NCI-H446 (cell line): Measurements from ENCODE around the gene ZC3H14.

Experiments used
- DNase-seq, 2 experiments: peaks; one replicate each; lab custom pipeline; 2025; lab: John Stamatoyannopoulos, UW

ZC3H14 gene

GRCh38 chr14:88611878-88612277 is 49.0 kb downstream of the ZC3H14 start:
- no peak for DNase-seq

GRCh38 chr14:88612981-88613380 is 50.1 kb downstream of the ZC3H14 start:
- DNase-seq = no peak

GRCh38 chr14:88613552-88614010 is 50.7 kb downstream of the ZC3H14 start:
- no peak for DNase-seq

- no peak for DNase-seq
Measured at GRCh38 chr14:88614218-88614907, 51.5 kb downstream of the ZC3H14 start.

- DNase-seq = no peak
Measured at GRCh38 chr14:88616697-88617096, 53.9 kb downstream of the ZC3H14 start.

GRCh38 chr14:88617479-88617878 is 54.6 kb downstream of the ZC3H14 start:
- no peak for DNase-seq

GRCh38 chr14:88618476-88618875 is 55.6 kb downstream of the ZC3H14 start:
- DNase-seq = no peak

- DNase-seq = no peak
Measured at GRCh38 chr14:88621100-88621499, 58.3 kb downstream of the ZC3H14 start.

GRCh38 chr14:88625671-88626070 is 62.8 kb downstream of the ZC3H14 start:
- DNase-seq = no peak

GRCh38 chr14:88628033-88628432 is 65.2 kb downstream of the ZC3H14 start:
- no peak for DNase-seq

- no peak for DNase-seq
Measured at GRCh38 chr14:88628462-88628861, 65.6 kb downstream of the ZC3H14 start.

GRCh38 chr14:88630565-88630964 is 67.7 kb downstream of the ZC3H14 start:
- no peak for DNase-seq

- DNase-seq = no peak
Measured at GRCh38 chr14:88631091-88631490, 68.3 kb downstream of the ZC3H14 start.

GRCh38 chr14:88632512-88632911 is 69.7 kb downstream of the ZC3H14 start:
- no peak for DNase-seq

- no peak for DNase-seq
Measured at GRCh38 chr14:88639221-88639620, 76.4 kb downstream of the ZC3H14 start.

- no peak for DNase-seq
Measured at GRCh38 chr14:88660056-88660455, 97.2 kb downstream of the ZC3H14 start.

GRCh38 chr14:88667555-88668273 is 104.9 kb downstream of the ZC3H14 start:
- DNase-seq = peak; percentile 71 to 85

- DNase-seq = no peak
Measured at GRCh38 chr14:88668448-88669116, 105.7 kb downstream of the ZC3H14 start.

GRCh38 chr14:88669346-88669745 is 106.5 kb downstream of the ZC3H14 start:
- no peak for DNase-seq
